ENCODE data around the gene RBPJ. TPM values are rescaled to one million over a fixed set of nuclear protein-coding genes. Genes with fewer than 3 reads are reported as not detected.

RBPJ gene
- polyA plus RNA-seq (ENCODE audit: insufficient read length in 10 of 10): 10 to 100 TPM; 62.8 to 98.9 (median 77.5) TPM
- long read RNA-seq, donor 1, full-length matches to known transcripts: 10 of 10 reads
- long read RNA-seq, donor 1, partial matches to known transcripts: 0 of 10 reads
- long read RNA-seq, donor 1, other reads (novel, unspliced or antisense): 0 of 10 reads
- long read RNA-seq, donor 2, full-length matches to known transcripts: 10 of 10 reads
- long read RNA-seq, donor 2, partial matches to known transcripts: 0 of 10 reads
- long read RNA-seq, donor 2, other reads (novel, unspliced or antisense): 0 of 10 reads
- long read RNA-seq, donor 3: 0 reads
- long read RNA-seq, donor 4, transcript RBPJ-204 (11 exons, 1,752 nt): major isoform, 6 of 14 reads
- long read RNA-seq, donor 4, partial matches to known transcripts: 6 of 14 reads
- long read RNA-seq, donor 4, other reads (novel, unspliced or antisense): 0 of 14 reads
- long read RNA-seq, donor 5, full-length matches to known transcripts: 13 of 13 reads
- long read RNA-seq, donor 5, partial matches to known transcripts: 0 of 13 reads
- long read RNA-seq, donor 5, other reads (novel, unspliced or antisense): 0 of 13 reads
- long read RNA-seq, donor 6, full-length matches to known transcripts: 11 of 11 reads
- long read RNA-seq, donor 6, partial matches to known transcripts: 0 of 11 reads
- long read RNA-seq, donor 6, other reads (novel, unspliced or antisense): 0 of 11 reads
- long read RNA-seq, donor 7, full-length matches to known transcripts: 11 of 11 reads
- long read RNA-seq, donor 7, partial matches to known transcripts: 0 of 11 reads
- long read RNA-seq, donor 7, other reads (novel, unspliced or antisense): 0 of 11 reads
- long read RNA-seq, donor 8, full-length matches to known transcripts: 9 of 9 reads
- long read RNA-seq, donor 8, partial matches to known transcripts: 0 of 9 reads
- long read RNA-seq, donor 8, other reads (novel, unspliced or antisense): 0 of 9 reads
- long read RNA-seq, donor 9, partial matches to known transcripts: 0 of 3 reads
- long read RNA-seq, donor 9, other reads (novel, unspliced or antisense): 0 of 3 reads

- peak; percentile 98 to 100 (median 99) for DNase-seq
These were observed at the start of gene RBPJ for GRCh38 chr4:26320538-26321372. Gene RBPJ (plus strand): TSS chr4:26321014. CDS start chr4:26321029, 15 bp downstream.

- DNase-seq: no peak
These were observed 49.1 kb upstream of the RBPJ start for GRCh38 chr4:26271703-26272102.

- DNase-seq: peak in 1 of 3 donors; percentile 51
These were observed 47.9 kb upstream of the RBPJ start for GRCh38 chr4:26272654-26273615.

- no peak for DNase-seq
These were observed 47.2 kb upstream of the RBPJ start for GRCh38 chr4:26273616-26273980.

- DNase-seq: no peak
These were observed 45.5 kb upstream of the RBPJ start for GRCh38 chr4:26275281-26275680.

- no peak for DNase-seq
These were observed 41.4 kb upstream of the RBPJ start for GRCh38 chr4:26279446-26279845.

GRCh38 chr4:26281881-26282280 lies 38.9 kb upstream of the RBPJ start:
- DNase-seq: no peak

GRCh38 chr4:26284536-26284935 lies 36.3 kb upstream of the RBPJ start:
- no peak for DNase-seq

GRCh38 chr4:26285272-26285671 lies 35.5 kb upstream of the RBPJ start:
- DNase-seq: no peak

- DNase-seq: no peak
These were observed 33.1 kb upstream of the RBPJ start for GRCh38 chr4:26287756-26288155.

GRCh38 chr4:26288355-26288909 lies 32.4 kb upstream of the RBPJ start:
- peak in 1 of 3 donors; percentile 22 for DNase-seq

- no peak for DNase-seq
These were observed 31.4 kb upstream of the RBPJ start for GRCh38 chr4:26289401-26289800.

- peak in 1 of 3 donors; percentile 45 for DNase-seq
These were observed 30.5 kb upstream of the RBPJ start for GRCh38 chr4:26290321-26290720.

- DNase-seq: no peak
These were observed 25.9 kb upstream of the RBPJ start for GRCh38 chr4:26294904-26295303.

- no peak for DNase-seq
These were observed 24.8 kb upstream of the RBPJ start for GRCh38 chr4:26296021-26296420.

- DNase-seq: no peak
These were observed 24.3 kb upstream of the RBPJ start for GRCh38 chr4:26296514-26296913.

GRCh38 chr4:26297219-26297618 lies 23.6 kb upstream of the RBPJ start:
- no peak for DNase-seq

GRCh38 chr4:26298198-26298947 lies 22.4 kb upstream of the RBPJ start:
- DNase-seq: peak; percentile 43 to 74 (median 51)

- DNase-seq: no peak
These were observed 21.4 kb upstream of the RBPJ start for GRCh38 chr4:26299254-26299882.

Measured in muscle of back (tissue), 13 donors.